NCI-H1417 treated with DMSO at 0.1 percent for 48 hours (cell line): ENCODE data around the gene NR4A1.

Source experiments
- DNase-seq: peaks from one replicate; lab custom pipeline; 2025; lab: John Stamatoyannopoulos, UW

The NR4A1 gene

DNA sequence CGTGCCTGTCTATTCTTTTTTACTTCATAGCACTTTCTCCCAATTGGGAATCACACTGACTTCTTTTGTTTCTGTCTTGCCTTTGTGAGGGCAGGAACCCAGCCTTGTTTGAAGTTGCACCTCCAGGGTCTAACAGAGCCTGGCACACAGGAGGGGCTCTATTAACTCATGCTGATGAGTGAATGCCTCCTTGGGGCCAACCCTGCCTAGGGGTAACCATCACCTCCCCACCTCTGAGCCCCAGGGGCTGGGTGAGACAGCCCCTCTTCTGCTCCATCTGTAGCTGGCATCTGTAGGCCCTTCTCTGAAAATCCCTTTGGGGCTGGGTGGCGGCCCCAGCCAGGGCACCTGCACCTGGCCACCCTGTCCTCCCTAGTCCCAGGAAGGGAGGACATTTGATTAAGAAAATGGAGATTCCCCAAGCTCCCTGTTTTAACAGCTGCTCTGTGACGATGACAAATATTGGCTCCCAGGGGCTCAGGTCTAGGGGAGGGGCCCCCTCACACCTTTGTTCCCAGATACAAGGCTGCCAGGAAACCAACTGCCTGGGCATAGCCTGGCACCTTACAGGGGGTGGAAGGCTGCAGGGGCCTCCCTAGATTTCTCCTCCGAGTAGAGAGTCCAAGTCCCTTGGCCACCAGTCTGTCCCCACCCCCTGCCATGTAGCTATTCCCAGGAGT is 32.7 kb upstream of the NR4A1 start:
- no peak for DNase-seq

GRCh38 chr12:52019113-52019770 is 32.0 kb upstream of the NR4A1 start:
- no peak for DNase-seq

- DNase-seq, result no peak
Measured at GRCh38 chr12:52020539-52021336, 30.5 kb upstream of the NR4A1 start.

DNA sequence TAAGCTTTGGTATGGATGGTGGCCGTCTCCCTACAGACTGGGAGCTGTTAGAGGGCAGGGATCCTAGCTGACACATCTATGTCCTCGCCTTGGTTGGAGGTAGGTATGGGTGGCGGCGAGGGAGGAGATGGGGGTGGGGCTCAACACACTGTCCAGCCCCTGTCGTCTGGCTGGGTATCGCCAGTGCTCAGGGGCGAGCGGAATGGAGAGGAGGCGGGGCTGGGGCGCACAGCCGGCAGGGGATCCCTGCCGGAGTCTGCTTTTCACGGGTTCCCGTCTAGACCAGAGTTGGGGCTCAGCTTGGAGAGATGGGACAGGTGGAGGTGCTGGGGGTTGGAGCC is 28.4 kb upstream of the NR4A1 start:
- no peak for DNase-seq

- DNase-seq, result peak; percentile 15
Measured at GRCh38 chr12:52023182-52023975, 27.9 kb upstream of the NR4A1 start.

- no peak for DNase-seq
Measured at GRCh38 chr12:52023976-52024688, 27.1 kb upstream of the NR4A1 start.

GRCh38 chr12:52024845-52025230 is 26.4 kb upstream of the NR4A1 start:
- DNase-seq, result no peak

GRCh38 chr12:52026263-52026662 is 25.0 kb upstream of the NR4A1 start:
- DNase-seq, result no peak

- no peak for DNase-seq
Measured at GRCh38 chr12:52027085-52027843, 24.0 kb upstream of the NR4A1 start.

DNA sequence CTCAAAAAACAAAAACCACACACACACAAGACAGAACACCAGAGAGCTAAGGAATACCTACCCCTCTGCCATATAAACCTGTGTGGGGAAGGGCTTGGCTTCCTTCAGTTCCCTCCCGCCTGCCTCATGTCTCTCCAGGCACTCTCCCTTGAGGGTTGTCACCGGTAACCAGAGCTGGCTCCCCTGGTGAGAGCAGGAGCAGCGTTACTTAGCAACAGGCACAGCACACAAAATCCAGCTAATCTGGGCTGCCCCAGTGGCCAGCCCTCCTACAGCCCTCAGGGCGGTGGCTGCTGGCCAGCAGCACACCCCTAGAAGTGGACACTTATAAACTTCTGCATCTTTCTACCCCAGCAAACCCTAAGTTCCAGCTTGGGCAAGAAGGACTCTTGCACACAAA is 21.6 kb upstream of the NR4A1 start:
- peak; percentile 79 for DNase-seq

DNA sequence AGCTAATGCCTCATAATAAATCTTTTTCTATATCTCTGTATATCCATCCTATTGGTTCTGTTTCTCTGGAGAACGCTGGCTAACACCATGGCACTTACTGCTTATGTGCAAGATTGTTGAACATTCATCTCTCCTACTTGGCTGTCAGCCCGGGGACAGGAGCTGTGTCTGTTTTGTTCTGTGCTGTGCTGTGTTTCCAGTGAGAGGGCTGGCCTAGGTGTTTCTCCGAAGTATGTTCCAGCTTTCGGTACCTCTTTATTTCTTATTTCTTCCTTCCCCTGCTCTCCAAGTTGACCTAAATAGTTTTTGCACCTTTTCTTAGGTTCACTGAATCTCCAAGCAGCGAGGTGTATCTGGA is 18.8 kb upstream of the NR4A1 start:
- DNase-seq, result no peak

DNA sequence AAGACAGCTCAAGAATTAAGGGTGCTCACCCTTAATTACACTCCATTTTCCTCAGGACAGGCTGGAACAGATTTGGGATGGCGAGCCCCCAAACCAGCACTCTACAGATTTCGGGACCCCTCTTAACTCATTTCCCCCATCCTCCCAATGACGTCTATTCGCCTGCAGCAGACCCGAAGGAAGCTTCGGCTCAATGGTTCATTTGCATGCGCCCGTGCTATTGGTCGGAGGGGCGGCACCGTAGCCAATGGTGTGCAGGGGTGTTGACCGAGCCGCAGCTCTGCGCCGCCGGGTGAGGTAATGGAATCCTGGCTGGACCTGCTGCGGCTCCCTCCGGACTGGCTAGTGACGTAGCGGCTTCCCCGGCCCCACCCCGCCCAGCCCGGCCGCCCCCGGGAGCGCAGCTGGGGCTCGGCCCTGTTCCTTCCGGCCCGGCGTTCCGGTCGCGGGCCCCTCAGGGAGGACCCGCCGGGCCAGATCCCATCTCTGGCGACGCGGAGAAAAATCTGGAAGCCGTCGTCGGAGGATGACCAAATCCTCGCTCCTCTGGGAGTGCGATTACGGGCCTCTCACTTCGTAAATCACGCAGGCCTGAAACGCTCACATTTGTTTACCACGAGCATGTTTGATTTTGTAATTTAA is 18.3 kb upstream of the NR4A1 start:
- DNase-seq, result peak; percentile 68

DNA sequence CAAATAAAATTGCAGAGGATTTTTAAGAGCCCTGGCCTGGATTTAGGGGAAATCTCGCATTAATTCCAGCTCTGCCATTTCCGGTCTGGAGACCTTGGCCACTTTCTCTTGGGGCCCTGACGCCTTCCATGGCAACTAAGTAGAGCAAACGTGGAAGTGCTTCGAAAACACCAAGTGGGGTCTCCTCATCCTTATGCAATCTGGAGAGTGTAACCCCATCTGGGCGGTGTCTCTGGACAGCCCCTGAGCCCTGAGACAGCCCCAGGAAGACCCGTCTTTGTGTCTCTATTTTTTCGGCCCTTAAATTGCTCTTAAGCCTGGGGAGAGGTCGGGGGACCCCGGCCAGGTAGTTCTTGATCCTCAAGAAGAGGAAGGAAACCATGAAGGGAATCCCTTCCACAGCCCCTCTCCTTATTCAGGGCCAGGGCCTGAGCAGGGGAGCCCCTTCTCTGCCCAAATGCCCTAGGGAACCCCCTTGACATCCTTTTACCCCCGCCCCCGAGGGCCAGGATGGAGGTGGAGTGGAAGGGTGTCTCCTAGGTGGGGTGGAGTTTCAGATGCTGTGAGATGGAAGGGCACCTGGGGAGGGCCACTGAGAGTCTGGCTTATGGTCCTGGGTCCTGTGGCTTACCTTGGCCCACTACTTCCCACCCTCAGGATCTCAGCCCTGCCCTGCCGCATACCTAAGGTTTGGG is 17.6 kb upstream of the NR4A1 start:
- no peak for DNase-seq

DNA sequence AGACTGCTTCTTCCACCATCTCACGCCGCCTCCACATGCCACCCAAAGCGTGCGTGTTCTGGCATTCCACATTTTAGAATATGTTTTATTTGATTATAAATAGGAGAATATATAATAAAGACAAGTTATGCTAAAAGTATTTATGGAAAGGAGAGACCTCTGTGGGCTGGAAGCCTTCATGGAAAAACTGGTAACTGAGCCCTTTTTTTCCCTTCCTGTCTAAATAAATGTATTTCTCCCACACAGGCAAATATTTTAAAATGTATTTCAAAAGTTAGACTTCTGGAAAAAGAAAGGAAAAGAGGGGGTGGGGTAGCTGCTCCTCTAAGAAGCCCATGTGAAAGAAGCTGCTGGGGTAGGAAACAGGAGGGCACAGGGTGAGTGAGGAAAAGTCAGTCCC is 16.1 kb upstream of the NR4A1 start:
- DNase-seq, result no peak

DNA sequence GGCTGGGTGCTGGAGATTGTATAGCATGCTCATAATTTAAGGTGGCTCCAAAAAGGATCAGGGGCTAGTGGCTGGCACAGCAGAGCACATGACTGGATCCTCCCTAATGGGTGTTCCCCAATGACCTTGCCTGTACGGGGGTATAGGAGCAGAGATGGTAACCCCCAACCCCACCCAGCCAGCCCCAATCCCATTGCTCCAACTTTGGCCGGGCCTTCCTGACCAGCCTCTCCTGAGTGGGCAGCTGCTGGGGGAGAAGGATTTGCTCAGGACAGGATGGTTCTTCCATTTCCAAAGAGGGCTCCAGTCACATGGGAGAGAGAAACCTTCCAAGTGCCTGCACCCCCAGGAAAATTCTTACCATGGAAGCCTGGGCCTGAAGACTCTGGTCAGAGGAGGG is 15.3 kb upstream of the NR4A1 start:
- no peak for DNase-seq

DNA sequence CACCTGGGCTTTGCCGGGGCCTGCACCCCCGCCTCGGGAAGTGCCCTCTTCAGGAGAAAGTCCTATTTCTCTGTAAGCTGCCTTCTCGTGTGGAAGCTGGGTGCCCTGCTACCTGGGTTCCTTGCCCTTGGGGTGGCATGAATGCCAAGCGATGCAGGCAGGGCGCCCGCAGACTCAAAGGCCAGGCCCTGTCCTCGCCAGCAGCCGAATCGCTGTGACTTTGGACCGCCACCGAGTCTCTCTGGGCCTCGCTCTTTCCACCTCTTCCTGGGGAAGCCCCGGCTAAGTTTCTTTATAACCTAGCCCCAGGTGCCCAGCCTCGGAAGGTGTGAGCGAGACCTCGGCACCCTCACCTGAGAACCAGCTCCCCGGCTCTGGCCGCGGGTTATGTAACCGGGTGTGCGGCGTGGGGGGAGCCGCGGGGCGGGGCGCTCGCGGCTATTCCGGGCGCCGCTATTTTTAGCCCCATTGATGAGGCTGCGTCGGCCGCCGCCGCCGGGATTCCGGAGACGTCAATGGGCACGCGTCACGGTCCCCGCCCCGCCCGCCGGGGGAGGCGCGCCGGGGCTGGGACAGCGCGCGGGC is 14.6 kb upstream of the NR4A1 start:
- peak; percentile 1 for DNase-seq

DNA sequence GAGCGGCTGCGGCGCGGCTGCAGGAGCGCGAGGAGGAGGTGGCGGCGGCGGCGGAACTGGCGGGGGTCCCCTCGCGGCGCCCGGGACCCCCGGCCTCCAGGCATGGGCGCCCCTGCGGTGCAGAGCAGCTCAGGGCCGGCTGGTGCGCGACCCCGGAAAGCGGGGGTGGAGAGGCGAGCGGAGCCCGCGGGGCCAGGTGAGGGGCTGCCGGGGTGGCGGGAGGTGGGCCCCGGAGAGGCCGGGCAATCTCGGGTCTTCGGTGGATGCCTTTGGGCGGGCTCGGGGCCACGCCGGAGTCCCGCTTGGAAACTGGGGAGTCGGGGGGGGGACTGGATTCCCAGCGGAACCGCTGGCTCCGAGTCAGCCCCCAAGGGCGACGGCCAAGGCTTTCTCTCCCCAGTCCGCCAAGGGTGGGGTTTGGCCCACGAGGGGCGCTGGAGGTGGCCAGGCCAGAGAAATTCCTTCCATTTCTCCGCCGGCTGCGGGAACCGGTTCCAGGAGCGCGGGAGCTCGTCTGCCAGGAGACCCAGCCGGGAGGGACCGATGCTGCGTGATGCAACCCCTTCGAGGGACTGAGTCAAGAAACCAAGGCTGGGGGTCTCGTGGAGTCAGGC is 13.9 kb upstream of the NR4A1 start:
- no peak for DNase-seq

DNA sequence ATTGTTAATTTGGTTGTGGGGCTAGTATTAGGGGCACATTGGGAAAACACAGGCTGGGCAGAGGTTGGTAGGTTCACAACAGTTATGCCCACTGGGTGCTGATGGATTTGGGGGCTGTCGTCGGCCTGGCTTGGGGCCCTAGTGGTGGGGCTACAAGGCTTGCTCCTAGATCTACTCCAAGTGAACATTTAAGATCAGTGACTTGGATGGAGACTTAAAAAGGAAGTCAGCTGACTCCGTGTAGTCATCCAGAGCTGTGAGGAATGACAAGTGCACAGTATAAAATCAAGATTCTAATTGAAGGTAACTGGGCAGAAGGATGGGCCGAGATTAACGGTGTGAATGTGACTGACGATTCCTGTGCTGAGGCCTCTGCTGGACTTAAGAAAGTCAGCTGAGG is 12.8 kb upstream of the NR4A1 start:
- DNase-seq, result no peak

DNA sequence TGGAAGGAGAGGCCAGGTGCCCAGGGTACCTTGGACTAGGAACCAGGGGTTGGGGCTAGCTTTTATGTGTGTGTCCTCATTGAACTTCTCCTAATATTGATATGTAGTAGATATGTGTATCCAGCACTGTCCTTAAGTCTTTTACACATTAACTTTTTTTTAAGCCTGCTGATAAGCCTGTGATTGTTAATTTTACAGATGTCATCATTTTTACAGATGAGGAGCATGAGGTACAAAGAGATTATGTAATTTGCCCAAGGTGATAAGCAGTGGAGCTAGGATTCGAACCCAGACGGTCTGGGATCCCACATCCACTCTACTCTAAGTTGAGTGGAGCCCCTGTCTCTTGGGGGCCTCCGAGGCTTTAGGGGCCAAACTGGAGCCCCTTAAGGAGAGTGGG is 10.2 kb upstream of the NR4A1 start:
- DNase-seq, result no peak
